Karpas-422 (cell line): Measurements from ENCODE around the gene COMMD10. TPM values are rescaled to one million over a fixed set of nuclear protein-coding genes. Genes with fewer than 3 reads are reported as not detected.

Source experiments
- DNase-seq: peaks from one replicate; pipeline ENCODE4 v3.0.0-alpha.2; 2015
- H2AFZ ChIP-seq: fragments of 200-600 bp; sonication (generic); 2 replicates; pipeline ENCODE4 v1.6.1; 2014; ENCODE audit warnings: antibody characterized with exemption, low read length, mixed read lengths
- H3K27ac ChIP-seq: fragments of 200-600 bp; sonication (generic); 2 replicates; pipeline ENCODE4 v1.5.1; 2014; ENCODE audit warnings: mild to moderate bottlenecking, low read length, moderate library complexity
- H3K27me3 ChIP-seq: fragments of 200-600 bp; sonication (generic); 2 replicates; pipeline ENCODE4 v1.6.1; 2014; ENCODE audit warnings: low read length, mixed read lengths
- H3K36me3 ChIP-seq: fragments of 200-600 bp; sonication (generic); 2 replicates; pipeline ENCODE4 v1.6.1; 2014; ENCODE audit warnings: low read length, mixed read lengths; ENCODE audit not compliant: insufficient read depth
- H3K4me1 ChIP-seq: fragments of 200-600 bp; sonication (generic); 2 replicates; pipeline ENCODE4 v1.6.1; 2014; ENCODE audit warnings: mild to moderate bottlenecking, low read length, mixed read lengths
- H3K4me2 ChIP-seq: fragments of 200-600 bp; sonication (generic); 2 replicates; pipeline ENCODE4 v1.6.1; 2014; ENCODE audit warnings: low read length, low read depth, mild to moderate bottlenecking; ENCODE audit not compliant: poor library complexity, severe bottlenecking
- H3K4me3 ChIP-seq: fragments of 200-600 bp; sonication (generic); 2 replicates; pipeline ENCODE4 v1.5.1; 2014; ENCODE audit warnings: mild to moderate bottlenecking, antibody characterized with exemption, low read length, mixed read lengths
- H3K79me2 ChIP-seq: fragments of 200-600 bp; sonication (generic); 2 replicates; pipeline ENCODE4 v1.6.1; 2014; ENCODE audit warnings: mild to moderate bottlenecking, low read length, mixed read lengths
- H3K9ac ChIP-seq: fragments of 200-600 bp; sonication (generic); 2 replicates; pipeline ENCODE4 v1.6.0; 2014; ENCODE audit warnings: low read length
- H3K9me2 ChIP-seq: fragments of 200-600 bp; sonication (generic), shearing (Covaris generic); replicated peaks from 2 replicates; pipeline ENCODE4 v1.6.0; 2014; ENCODE audit warnings: mild to moderate bottlenecking, low read length, moderate library complexity; ENCODE audit not compliant: insufficient read depth
- H3K9me3 ChIP-seq: fragments of 300-700, 200-600 bp; sonication (generic); 2 replicates; pipeline ENCODE4 v1.6.1; 2014; ENCODE audit warnings: low read length, mixed read lengths
- H4K20me1 ChIP-seq: fragments of 200-600 bp; sonication (generic); 2 replicates; pipeline ENCODE4 v1.6.1; 2014; ENCODE audit warnings: mild to moderate bottlenecking, antibody characterized with exemption, low read length, low read depth; ENCODE audit not compliant: insufficient read depth
- total RNA-seq: library from RNA; depleted of rRNA; stranded (reverse); fragments of >200 nt; shearing (Covaris generic); gene quantifications from 2 replicates; pipeline ENCODE4 v1.2.3, GENCODE V29; 2014; ENCODE audit warnings: low replicate concordance

COMMD10 gene
- total RNA-seq, 1 experiment from 2014 or later, result 80.6 TPM

GRCh38 chr5:116288524-116288923 is 203.7 kb downstream of the COMMD10 start:
- no peaks in the 10 kb centered on the region for H3K27me3 ChIP-seq
- no peak overlapping the region for H3K4me3 ChIP-seq
- no peak overlapping the region for H3K4me2 ChIP-seq
- no peak overlapping the region for H3K27ac ChIP-seq
- DNase-seq, result no peak
- peaks cover 4% of the 10 kb centered on the region; the same call in 1 of the 2 replicates for H3K79me2 ChIP-seq
- H3K4me1 ChIP-seq, result no peaks in the 10 kb centered on the region
- H3K9ac ChIP-seq, result no peak overlapping the region
- peaks cover 8% of the 10 kb centered on the region for H3K9me3 ChIP-seq
- peaks cover 11% of the 10 kb centered on the region for H3K36me3 ChIP-seq
- no peaks in the 10 kb centered on the region for H3K9me2 ChIP-seq
- H2AFZ ChIP-seq, result no peak overlapping the region
- H4K20me1 ChIP-seq, result no peaks in the 10 kb centered on the region

- Histone ChIP-seq H3K9me3 (peaks cover 8% of the 10 kb centered on the region), H3K27ac (no peak overlapping the region), H3K9me2 (no peaks in the 10 kb centered on the region), H4K20me1 (no peaks in the 10 kb centered on the region), H3K4me2 (no peak overlapping the region), H3K27me3 (no peaks in the 10 kb centered on the region), H3K4me3 (no peak overlapping the region), H3K4me1 (no peaks in the 10 kb centered on the region), H3K79me2 (peaks cover 4% of the 10 kb centered on the region; the same call in 1 of the 2 replicates), H2AFZ (no peak overlapping the region), H3K36me3 (peaks cover 17% of the 10 kb centered on the region), H3K9ac (no peak overlapping the region)
- no peak for DNase-seq
These were observed 204.5 kb downstream of the COMMD10 start for GRCh38 chr5:116289276-116289675.

GRCh38 chr5:116291271-116291670 is 206.4 kb downstream of the COMMD10 start:
- Histone ChIP-seq H3K27ac (no peak overlapping the region), H3K9ac (no peak overlapping the region), H2AFZ (no peak overlapping the region), H3K79me2 (peaks cover 4% of the 10 kb centered on the region; the same call in 1 of the 2 replicates), H3K9me2 (no peaks in the 10 kb centered on the region), H3K4me3 (no peak overlapping the region), H3K9me3 (peaks cover 8% of the 10 kb centered on the region), H3K36me3 (peaks cover 17% of the 10 kb centered on the region), H3K4me2 (no peak overlapping the region), H3K27me3 (no peaks in the 10 kb centered on the region), H3K4me1 (no peaks in the 10 kb centered on the region), H4K20me1 (no peaks in the 10 kb centered on the region)
- DNase-seq, result no peak

- Histone ChIP-seq H4K20me1 (no peaks in the 10 kb centered on the region), H2AFZ (no peak overlapping the region), H3K4me3 (no peak overlapping the region), H3K9me3 (peaks cover 8% of the 10 kb centered on the region), H3K27ac (no peak overlapping the region), H3K4me2 (no peak overlapping the region), H3K79me2 (no peaks in the 10 kb centered on the region), H3K9me2 (no peaks in the 10 kb centered on the region), H3K9ac (no peak overlapping the region), H3K36me3 (peaks cover 17% of the 10 kb centered on the region), H3K27me3 (no peaks in the 10 kb centered on the region), H3K4me1 (no peaks in the 10 kb centered on the region)
- no peak for DNase-seq
These were observed 207.5 kb downstream of the COMMD10 start for GRCh38 chr5:116292321-116292720.

- no peak for DNase-seq
- no peaks in the 10 kb centered on the region for H4K20me1 ChIP-seq
- H3K79me2 ChIP-seq, result no peaks in the 10 kb centered on the region
- H3K4me3 ChIP-seq, result no peak overlapping the region
- no peak overlapping the region for H3K9ac ChIP-seq
- no peaks in the 10 kb centered on the region for H3K9me3 ChIP-seq
- no peaks in the 10 kb centered on the region for H3K9me2 ChIP-seq
- H3K27me3 ChIP-seq, result no peaks in the 10 kb centered on the region
- H3K4me2 ChIP-seq, result no peak overlapping the region
- H3K4me1 ChIP-seq, result no peaks in the 10 kb centered on the region
- no peak overlapping the region for H3K27ac ChIP-seq
- H3K36me3 ChIP-seq, result peaks cover 17% of the 10 kb centered on the region; the same call in 1 of the 2 replicates
- no peak overlapping the region for H2AFZ ChIP-seq
These were observed 211.7 kb downstream of the COMMD10 start for GRCh38 chr5:116296335-116297072.

- Histone ChIP-seq H3K79me2 (no peaks in the 10 kb centered on the region), H4K20me1 (no peaks in the 10 kb centered on the region), H3K9me2 (no peaks in the 10 kb centered on the region), H3K9ac (no peak overlapping the region), H2AFZ (no peak overlapping the region), H3K4me2 (no peak overlapping the region), H3K4me1 (no peaks in the 10 kb centered on the region), H3K36me3 (peaks cover 16% of the 10 kb centered on the region; the same call in 1 of the 2 replicates), H3K27me3 (no peaks in the 10 kb centered on the region), H3K27ac (no peak overlapping the region), H3K9me3 (no peaks in the 10 kb centered on the region), H3K4me3 (no peak overlapping the region)
- no peak for DNase-seq
These were observed 212.5 kb downstream of the COMMD10 start for GRCh38 chr5:116297296-116297814.

GRCh38 chr5:116299746-116300640 is 215.2 kb downstream of the COMMD10 start:
- H3K36me3 ChIP-seq, result no peaks in the 10 kb centered on the region; the same call in none of the 2 replicates
- H3K4me1 ChIP-seq, result no peaks in the 10 kb centered on the region
- no peaks in the 10 kb centered on the region for H3K9me2 ChIP-seq
- H4K20me1 ChIP-seq, result no peaks in the 10 kb centered on the region
- no peak overlapping the region for H3K4me3 ChIP-seq
- H3K79me2 ChIP-seq, result no peaks in the 10 kb centered on the region
- no peaks in the 10 kb centered on the region for H3K9me3 ChIP-seq
- no peak overlapping the region for H3K4me2 ChIP-seq
- no peak overlapping the region for H3K9ac ChIP-seq
- no peak overlapping the region for H2AFZ ChIP-seq
- no peaks in the 10 kb centered on the region for H3K27me3 ChIP-seq
- no peak for DNase-seq
- no peak overlapping the region for H3K27ac ChIP-seq

GRCh38 chr5:116301110-116301509 is 216.3 kb downstream of the COMMD10 start:
- no peak overlapping the region for H3K4me2 ChIP-seq
- H3K4me1 ChIP-seq, result no peaks in the 10 kb centered on the region
- H3K4me3 ChIP-seq, result no peak overlapping the region
- no peaks in the 10 kb centered on the region; the same call in none of the 2 replicates for H3K36me3 ChIP-seq
- H3K27me3 ChIP-seq, result no peaks in the 10 kb centered on the region
- no peaks in the 10 kb centered on the region for H3K79me2 ChIP-seq
- H2AFZ ChIP-seq, result no peak overlapping the region
- H3K9ac ChIP-seq, result no peak overlapping the region
- no peaks in the 10 kb centered on the region for H3K9me3 ChIP-seq
- no peaks in the 10 kb centered on the region for H3K9me2 ChIP-seq
- no peak overlapping the region for H3K27ac ChIP-seq
- no peaks in the 10 kb centered on the region for H4K20me1 ChIP-seq
- DNase-seq, result no peak
